ENCODE data around the gene HDAC3.
"Not testable (repeated sequence)": the region's sequence is repeated elsewhere in the genome, so short reads cannot be mapped to it uniquely, and the experiment has no call there.

The HDAC3 gene

DNA sequence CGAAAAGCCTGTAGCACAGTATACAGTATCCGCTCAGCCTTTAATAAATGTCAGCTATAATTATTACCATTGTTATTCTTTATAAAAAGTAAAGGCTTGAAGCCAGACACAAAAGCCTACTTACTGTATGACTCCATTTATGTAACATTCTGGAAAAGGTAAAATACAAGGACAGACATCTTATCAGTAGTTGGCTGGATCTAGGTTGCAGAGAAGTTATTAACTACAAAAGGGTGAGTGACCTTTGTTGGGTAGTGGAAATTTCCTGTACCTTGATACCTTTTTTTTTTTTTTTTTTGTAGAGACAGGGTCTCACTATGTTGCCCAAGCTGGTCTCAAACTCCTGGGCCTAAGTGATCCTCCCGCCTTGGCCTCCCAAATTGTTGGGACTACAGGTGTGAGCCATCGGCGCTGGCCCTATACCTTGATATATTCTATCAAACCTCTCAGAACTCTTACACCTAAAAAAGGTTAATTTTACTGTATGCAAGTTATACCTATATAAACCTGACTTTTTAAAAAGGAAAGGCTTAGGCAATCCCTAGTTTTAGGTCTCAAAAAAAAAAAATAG is 6.0 kb downstream of the HDAC3 start:
- H3K27ac Mint-ChIP-seq, result no peak overlapping the region
- DNase-seq (ENCODE audit: low spot score in 2 of 2), result no peak
- peaks cover 29% of the 10 kb centered on the region for H3K4me1 Mint-ChIP-seq
- ATAC-seq, result no peak
- no peak overlapping the region for H3K4me3 Mint-ChIP-seq
- H3K9me3 Mint-ChIP-seq, result no peaks in the 10 kb centered on the region
- H3K36me3 Mint-ChIP-seq, result peaks cover 91% of the 10 kb centered on the region

DNA sequence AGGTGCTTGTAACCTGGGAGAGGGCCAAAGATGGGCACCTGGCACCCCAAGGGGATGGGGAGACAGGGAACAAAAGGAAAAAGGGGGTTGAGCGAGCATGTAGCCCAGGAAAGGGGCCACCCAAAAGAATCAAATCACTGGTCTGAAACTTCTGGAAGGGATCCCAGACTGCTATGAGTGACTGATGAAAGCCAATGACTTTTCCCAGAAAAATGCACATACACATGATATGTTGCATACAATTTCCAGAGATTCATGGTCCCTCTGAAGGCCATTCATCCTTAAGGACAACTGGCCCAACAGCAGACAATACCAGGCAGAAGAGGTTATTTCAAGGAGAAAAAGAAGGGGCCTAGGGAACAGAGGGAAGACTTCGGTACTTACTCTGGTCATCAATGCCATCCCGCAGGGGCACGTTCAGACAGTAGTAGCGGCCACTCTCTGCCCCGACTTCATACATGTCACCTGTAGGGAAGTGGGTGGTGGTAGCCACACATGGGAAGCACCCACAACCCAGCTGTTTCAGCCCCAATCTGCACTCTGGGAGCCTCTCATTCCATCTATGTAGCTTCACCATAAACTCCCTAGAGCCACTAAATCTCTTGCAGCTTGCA is 8.4 kb downstream of the HDAC3 start:
- peaks cover 14% of the 10 kb centered on the region for H3K4me1 Mint-ChIP-seq
- H3K4me3 Mint-ChIP-seq, result no peak overlapping the region
- no peak for DNase-seq (ENCODE audit: low spot score in 2 of 2)
- peak overlapping the region; percentile 86 for H3K27ac Mint-ChIP-seq
- no peaks in the 10 kb centered on the region for H3K9me3 Mint-ChIP-seq
- H3K36me3 Mint-ChIP-seq, result peaks cover 100% of the 10 kb centered on the region
- no peak for ATAC-seq

- H3K9me3 Mint-ChIP-seq, result no peaks in the 10 kb centered on the region
- ATAC-seq (no peak), DNase-seq (ENCODE audit: low spot score in 2 of 2) (no peak)
- no peak overlapping the region for H3K4me3 Mint-ChIP-seq
- peak overlapping the region; percentile 72 for H3K27ac Mint-ChIP-seq
- H3K4me1 Mint-ChIP-seq, result peaks cover 9% of the 10 kb centered on the region
- H3K36me3 Mint-ChIP-seq, result peaks cover 99% of the 10 kb centered on the region
Observed at GRCh38 chr5:141623611-141624010, 13.0 kb downstream of the HDAC3 start.

DNA sequence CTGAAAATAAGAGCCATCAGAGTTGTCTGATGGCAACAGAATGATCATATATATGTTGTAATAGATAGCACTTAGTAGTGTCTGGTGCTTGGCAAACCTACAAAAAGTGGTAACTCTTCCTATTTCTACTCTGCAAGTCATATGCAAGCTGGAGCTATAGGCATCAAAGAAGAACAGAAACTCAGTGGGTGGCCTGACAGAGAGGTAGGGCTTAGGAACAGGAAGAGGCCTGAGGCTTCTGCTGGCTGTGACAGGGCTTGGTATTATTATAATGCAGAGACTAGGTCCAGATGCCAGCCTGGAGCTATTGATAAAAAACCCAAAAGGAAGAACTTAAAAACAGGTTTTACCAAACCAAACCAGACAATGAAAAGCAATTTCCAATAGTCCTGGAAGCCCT is 13.5 kb downstream of the HDAC3 start:
- no peak overlapping the region for H3K4me3 Mint-ChIP-seq
- DNase-seq (ENCODE audit: low spot score in 2 of 2) (no peak), ATAC-seq (no peak)
- H3K36me3 Mint-ChIP-seq, result peaks cover 99% of the 10 kb centered on the region
- peaks cover 8% of the 10 kb centered on the region for H3K4me1 Mint-ChIP-seq
- peak overlapping the region; percentile 72 for H3K27ac Mint-ChIP-seq
- H3K9me3 Mint-ChIP-seq, result no peaks in the 10 kb centered on the region

GRCh38 chr5:141618804-141619554 is 17.7 kb downstream of the HDAC3 start, which contains the start of gene DIAPH1:
DIAPH1 (minus strand) TSS chr5:141619000; CDS start chr5:141618914, 86 bp downstream.
- Mint-ChIP-seq H3K27ac (peak within 1 kb of the TSS; percentile 95), H3K36me3 (peaks cover 93% of the 10 kb centered on the region), H3K9me3 (no peaks in the 10 kb centered on the region), H3K4me1 (peaks cover 31% of the 10 kb centered on the region), H3K4me3 (peak within 1 kb of the TSS; percentile 90)
- DNase-seq (ENCODE audit: low spot score in 2 of 2) (peak; percentile 94 to 98), ATAC-seq (peak; percentile 93)

- ATAC-seq, result peak; percentile 72
- Mint-ChIP-seq H3K4me3 (peak overlapping the region; percentile 90), H3K36me3 (peaks cover 93% of the 10 kb centered on the region), H3K4me1 (peaks cover 34% of the 10 kb centered on the region), H3K27ac (peak overlapping the region; percentile 95), H3K9me3 (no peaks in the 10 kb centered on the region)
- DNase-seq (ENCODE audit: low spot score in 2 of 2), result peak; percentile 45 to 82
Observed at GRCh38 chr5:141618030-141618803, 18.4 kb downstream of the HDAC3 start.

DNA sequence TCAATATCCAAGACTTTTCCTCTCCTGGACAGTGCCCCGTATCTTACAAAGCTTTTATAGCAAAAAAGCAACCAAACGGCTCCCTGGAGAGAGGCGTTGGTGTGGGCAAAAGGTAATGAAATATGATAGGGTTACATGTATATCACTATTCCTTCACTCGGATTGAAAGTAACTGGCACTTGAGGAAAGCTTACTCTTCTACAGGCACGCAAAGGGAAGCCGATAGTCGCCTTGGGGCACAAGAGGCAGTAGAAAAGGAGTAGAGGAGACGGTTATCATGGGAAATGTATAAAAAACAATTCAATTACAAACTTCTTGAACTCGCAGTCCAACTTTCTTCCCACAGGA is 19.0 kb downstream of the HDAC3 start:
- no peak for DNase-seq (ENCODE audit: low spot score in 2 of 2)
- peaks cover 36% of the 10 kb centered on the region for H3K4me1 Mint-ChIP-seq

DNA sequence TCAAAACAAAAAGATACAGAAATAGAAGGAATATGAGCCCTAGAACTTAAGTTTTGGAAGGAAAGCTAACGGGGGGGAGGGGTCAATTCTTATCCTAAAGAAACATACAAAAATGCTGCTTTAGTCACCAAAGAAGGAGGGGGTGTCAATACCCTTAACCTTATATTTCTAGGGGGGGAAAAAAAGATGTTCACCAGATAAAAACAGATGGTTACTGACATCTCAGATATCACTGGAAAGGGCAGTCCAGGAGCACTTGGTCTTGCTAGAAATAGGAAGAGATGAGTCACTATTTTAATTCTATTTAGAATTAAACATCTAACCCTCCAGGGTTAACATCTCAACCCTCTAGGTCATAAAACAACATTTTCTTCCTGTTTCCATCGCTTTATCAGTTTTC is 19.5 kb downstream of the HDAC3 start:
- ATAC-seq (no peak), DNase-seq (ENCODE audit: low spot score in 2 of 2) (no peak)
- no peaks in the 10 kb centered on the region for H3K9me3 Mint-ChIP-seq
- peaks cover 93% of the 10 kb centered on the region for H3K36me3 Mint-ChIP-seq
- peak overlapping the region; percentile 95 for H3K27ac Mint-ChIP-seq
- peaks cover 42% of the 10 kb centered on the region for H3K4me1 Mint-ChIP-seq
- peak overlapping the region; percentile 90 for H3K4me3 Mint-ChIP-seq

More for the DNA sequence above, 19.0 kb downstream of the HDAC3 start:
- H3K4me3 Mint-ChIP-seq, result peak overlapping the region; percentile 90
- no peak for ATAC-seq
- no peaks in the 10 kb centered on the region for H3K9me3 Mint-ChIP-seq
- peak overlapping the region; percentile 95 for H3K27ac Mint-ChIP-seq
- H3K36me3 Mint-ChIP-seq, result peaks cover 93% of the 10 kb centered on the region

- Mint-ChIP-seq H3K27ac (peak overlapping the region; percentile 95), H3K36me3 (peaks cover 91% of the 10 kb centered on the region)
- DNase-seq (ENCODE audit: low spot score in 2 of 2), result no peak
Observed at GRCh38 chr5:141615991-141616720, 20.5 kb downstream of the HDAC3 start.

GRCh38 chr5:141613344-141613743 is 23.3 kb downstream of the HDAC3 start:
- Mint-ChIP-seq H3K9me3 (no peaks in the 10 kb centered on the region), H3K4me3 (peak overlapping the region; percentile 31), H3K36me3 (peaks cover 82% of the 10 kb centered on the region), H3K27ac (peak overlapping the region; percentile 69), H3K4me1 (peaks cover 70% of the 10 kb centered on the region)
- ATAC-seq, result no peak
- DNase-seq (ENCODE audit: low spot score in 2 of 2), result no peak

More at GRCh38 chr5:141615991-141616720, 20.5 kb downstream of the HDAC3 start:
- peaks cover 48% of the 10 kb centered on the region for H3K4me1 Mint-ChIP-seq
- peak overlapping the region; percentile 90 for H3K4me3 Mint-ChIP-seq
- H3K9me3 Mint-ChIP-seq, result no peaks in the 10 kb centered on the region
- ATAC-seq, result no peak

- Mint-ChIP-seq H3K36me3 (peaks cover 76% of the 10 kb centered on the region), H3K4me1 (peaks cover 76% of the 10 kb centered on the region), H3K27ac (peak overlapping the region; percentile 84), H3K4me3 (peak overlapping the region; percentile 28), H3K9me3 (no peaks in the 10 kb centered on the region)
- no peak for DNase-seq (ENCODE audit: low spot score in 2 of 2)
- ATAC-seq, result no peak
Observed at GRCh38 chr5:141611289-141611688, 25.4 kb downstream of the HDAC3 start.

GRCh38 chr5:141609921-141610320 is 26.7 kb downstream of the HDAC3 start:
- DNase-seq (ENCODE audit: low spot score in 2 of 2); ATAC-seq; H3K9me3 Mint-ChIP-seq: not testable (repeated sequence)
- H3K4me3 Mint-ChIP-seq, result peak overlapping the region; percentile 61
- peaks cover 75% of the 10 kb centered on the region for H3K36me3 Mint-ChIP-seq
- peaks cover 82% of the 10 kb centered on the region for H3K4me1 Mint-ChIP-seq
- H3K27ac Mint-ChIP-seq, result peak overlapping the region; percentile 84

DNA sequence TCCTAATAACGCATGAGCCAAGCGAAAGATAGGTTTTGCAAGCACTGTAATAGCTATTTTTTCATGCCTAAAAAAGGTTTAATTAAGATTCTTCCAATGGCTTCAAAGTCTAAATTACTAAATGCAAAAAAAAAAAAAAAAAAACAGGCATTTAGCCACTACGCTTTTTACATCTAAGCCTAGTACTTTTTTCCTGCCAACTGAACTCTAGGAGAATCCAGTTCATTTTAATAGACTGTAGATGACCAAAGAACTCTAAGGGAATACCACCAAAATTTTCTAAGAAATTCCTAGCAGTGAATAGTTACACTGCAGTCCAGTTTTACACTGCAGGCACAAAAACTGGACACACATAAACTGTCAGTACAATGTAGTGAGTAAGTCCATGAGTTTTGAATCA is 27.6 kb downstream of the HDAC3 start:
- no peak for ATAC-seq
- Mint-ChIP-seq H3K9me3 (no peaks in the 10 kb centered on the region), H3K4me3 (peak overlapping the region; percentile 61), H3K36me3 (peaks cover 66% of the 10 kb centered on the region), H3K4me1 (peaks cover 89% of the 10 kb centered on the region), H3K27ac (peak overlapping the region; percentile 84)
- no peak for DNase-seq (ENCODE audit: low spot score in 2 of 2)

DNA sequence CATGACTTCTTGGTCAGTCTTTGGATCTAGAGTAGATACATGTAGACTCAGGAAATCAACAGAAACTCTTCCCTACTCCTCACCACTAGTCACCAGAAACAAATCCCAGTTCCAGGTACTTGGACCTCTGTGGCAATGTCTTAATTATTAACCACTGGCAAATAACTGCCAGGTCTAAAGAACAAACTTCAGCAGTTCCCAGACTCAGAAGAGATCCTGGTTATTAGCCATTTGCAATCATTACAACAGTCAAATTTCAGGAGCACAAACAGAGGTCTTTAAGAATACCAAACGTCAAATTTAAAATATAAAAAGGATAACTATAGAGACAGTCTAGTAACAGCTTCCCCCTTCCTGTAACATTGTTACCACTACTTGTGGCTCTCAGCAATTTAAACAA is 28.1 kb downstream of the HDAC3 start:
- H3K4me1 Mint-ChIP-seq, result peaks cover 89% of the 10 kb centered on the region
- H3K36me3 Mint-ChIP-seq, result peaks cover 61% of the 10 kb centered on the region
- H3K9me3 Mint-ChIP-seq, result no peaks in the 10 kb centered on the region
- H3K4me3 Mint-ChIP-seq, result peak overlapping the region; percentile 61
- ATAC-seq (no peak), DNase-seq (ENCODE audit: low spot score in 2 of 2) (no peak)
- H3K27ac Mint-ChIP-seq, result peak overlapping the region; percentile 84

Data from stimulated activated effector memory CD8-positive, alpha-beta T cell treated with anti-CD3 and anti-CD28 coated beads, Interleukin-12 subunit alpha, Interleukin-12 subunit beta, amount 100 ng/mL, for 72 hours (primary cell).